Stimulated activated CD4-positive, alpha-beta T cell treated with anti-CD3 and anti-CD28 coated beads, Interleukin-4, amount 100 ng/mL, for 4 hours (primary cell): Measurements from ENCODE around the gene NT5M.

Source experiments
- DNase-seq, 2 experiments: peaks; one replicate each; pipeline ENCODE4 v3.0.0-alpha.2; 2020

NT5M gene

DNA sequence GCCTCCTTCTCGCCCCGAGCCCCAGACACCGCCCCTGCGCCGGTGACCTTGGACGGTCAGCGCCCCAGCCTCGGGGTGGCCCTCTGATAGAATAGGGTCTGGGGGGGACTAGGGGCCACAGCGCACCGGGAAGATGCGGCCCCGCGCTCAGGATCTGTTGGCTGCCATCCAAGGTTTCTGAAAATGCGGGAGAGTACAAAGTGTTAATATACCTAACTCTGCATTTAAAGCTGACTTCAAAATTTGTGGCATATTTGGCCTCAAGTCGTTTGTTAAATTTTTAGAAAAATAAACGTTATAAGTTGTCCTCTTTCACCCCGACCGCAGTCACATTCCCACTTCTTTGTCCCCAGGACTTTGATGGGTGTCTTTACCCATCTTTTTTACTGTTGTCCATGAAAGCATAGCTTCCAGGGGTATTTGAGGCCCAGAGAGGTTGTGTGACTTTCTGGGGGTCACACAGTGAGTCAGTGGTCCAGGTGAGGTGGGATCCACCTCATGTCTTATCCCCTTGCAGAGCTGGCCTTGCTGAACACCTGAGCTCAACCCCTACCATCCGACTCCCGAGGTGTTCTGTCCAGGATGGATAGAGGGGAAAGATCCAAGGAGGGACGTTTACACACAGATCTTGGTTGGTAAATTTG, 796 bp downstream of the NT5M start:
- DNase-seq: no peak

DNA sequence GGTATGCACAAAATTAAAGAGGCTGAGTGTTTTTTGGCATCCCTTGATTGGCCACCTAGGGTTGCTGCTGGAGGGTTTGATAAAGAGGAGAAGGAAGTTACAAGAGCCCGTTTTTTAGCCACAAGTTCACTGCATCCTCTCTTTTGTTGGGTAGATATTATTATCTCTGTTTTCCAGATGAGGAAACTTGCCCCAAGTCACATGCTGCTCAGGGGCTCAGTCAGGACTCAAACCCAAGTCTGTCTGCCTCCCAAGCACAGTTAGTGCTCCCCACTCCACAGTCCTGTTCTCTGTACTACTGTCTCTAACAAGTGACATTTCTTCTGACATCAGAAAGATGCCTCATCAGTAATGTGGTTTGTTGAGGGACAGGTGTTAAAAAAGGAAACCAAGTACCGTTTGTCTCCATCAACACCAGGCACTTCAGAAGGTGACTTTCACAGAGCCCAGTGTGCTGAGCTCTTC, 1.4 kb downstream of the NT5M start:
- peak in 1 of 2 experiments; percentile 4 for DNase-seq

DNA sequence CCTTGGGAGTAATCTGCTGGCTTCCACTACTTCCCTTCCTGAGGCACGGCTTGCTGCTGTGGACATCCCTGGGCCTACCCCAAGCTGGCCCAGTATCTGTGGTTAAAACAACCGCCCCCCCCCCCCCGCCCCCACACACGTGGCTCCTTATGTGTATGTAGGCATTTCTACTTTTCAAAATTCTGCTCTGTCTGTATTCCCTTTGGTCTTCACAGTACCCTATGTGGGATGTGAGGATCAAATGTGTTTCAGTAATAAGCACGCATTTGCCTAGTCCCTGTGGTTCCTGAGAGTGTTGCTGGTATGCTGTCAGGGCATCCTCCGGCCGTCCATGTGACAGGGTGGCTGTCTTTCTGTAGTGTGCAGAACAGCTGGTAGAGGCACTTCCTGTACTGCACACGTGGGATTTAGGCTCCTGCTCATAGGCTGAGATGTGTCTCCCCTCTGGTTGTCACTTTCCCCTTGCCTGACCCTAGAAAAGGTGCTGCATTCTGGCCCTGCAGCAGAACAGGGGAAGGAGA, 2.2 kb downstream of the NT5M start:
- DNase-seq: peak; percentile 22 to 56

DNA sequence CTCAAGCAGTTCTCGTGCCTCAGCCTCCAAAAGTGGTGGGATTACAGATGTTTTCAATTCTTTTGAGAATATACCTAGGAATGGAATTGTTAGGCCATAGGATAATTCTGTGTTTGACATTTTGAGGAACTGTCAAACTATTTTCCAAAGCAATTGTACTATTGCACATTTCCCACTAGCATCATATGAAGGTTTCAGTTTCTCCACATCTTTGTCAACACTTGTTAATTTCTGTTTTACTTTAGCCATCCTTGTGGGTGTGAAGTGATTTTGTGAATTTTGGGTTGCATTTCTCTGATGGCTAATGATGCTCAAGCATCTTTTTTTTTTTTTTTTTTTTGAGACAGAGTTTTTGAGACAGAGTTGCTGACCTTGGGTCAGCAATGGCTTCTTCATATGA, 6.2 kb downstream of the NT5M start:
- no peak for DNase-seq

DNA sequence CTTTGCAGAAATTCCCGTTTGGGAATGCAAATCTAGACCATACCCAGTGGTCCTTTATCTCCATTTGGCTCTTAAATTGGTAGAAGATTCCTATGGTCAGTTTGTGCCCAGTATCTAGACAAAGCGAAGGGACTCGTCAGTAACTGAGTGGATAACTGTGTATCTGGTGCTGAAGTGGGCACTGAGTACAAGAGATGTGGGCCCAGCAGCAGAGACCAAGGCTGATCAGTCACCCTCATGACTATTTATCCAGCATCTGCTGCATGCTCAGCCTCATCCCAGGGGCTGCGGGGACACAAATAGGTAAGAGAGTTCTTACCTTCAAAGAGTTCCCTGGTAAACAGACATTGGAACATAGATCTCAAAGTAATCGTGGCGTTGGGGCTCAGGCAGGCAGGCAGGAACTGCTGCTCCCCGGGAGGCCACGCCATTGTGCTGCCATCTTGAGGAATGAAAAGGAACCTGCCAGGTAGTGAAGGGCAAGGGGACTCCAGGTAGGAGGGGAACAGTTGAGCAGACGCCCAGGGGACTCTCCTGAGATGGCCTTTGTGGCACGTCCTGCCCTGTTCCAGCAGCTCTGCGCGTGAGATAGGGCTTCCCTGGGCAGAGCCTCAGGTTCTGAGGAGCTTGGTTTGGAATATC, 10.3 kb downstream of the NT5M start:
- DNase-seq: peak; percentile 62 to 74

DNA sequence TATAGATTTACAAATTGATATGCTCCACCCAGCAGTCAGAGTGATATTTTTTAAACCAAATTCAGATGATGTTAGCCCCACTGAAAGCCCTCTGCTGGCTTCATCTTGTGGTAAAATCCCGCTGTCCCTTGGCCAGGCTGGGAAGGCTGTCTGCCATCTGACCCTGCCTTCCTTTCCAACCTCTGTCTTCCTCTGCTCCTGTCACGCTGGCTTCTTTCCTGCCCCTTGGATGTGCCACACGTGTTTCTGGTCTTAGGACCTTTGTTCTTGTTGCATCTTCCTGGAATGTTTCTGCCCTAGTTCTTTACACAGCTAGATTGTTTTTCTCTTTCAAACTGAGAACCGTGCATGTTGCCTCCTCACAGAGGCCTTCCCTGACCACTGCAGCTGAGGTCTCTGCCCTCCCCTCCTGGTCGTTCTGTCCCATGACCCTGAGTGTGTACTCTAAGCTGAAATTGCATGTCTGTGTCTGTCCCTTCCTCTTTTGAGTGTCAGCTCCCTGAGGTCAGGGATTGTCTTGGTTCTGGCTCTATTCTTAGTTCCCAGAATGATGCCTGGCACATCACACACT, 11.4 kb downstream of the NT5M start:
- DNase-seq: no peak

DNA sequence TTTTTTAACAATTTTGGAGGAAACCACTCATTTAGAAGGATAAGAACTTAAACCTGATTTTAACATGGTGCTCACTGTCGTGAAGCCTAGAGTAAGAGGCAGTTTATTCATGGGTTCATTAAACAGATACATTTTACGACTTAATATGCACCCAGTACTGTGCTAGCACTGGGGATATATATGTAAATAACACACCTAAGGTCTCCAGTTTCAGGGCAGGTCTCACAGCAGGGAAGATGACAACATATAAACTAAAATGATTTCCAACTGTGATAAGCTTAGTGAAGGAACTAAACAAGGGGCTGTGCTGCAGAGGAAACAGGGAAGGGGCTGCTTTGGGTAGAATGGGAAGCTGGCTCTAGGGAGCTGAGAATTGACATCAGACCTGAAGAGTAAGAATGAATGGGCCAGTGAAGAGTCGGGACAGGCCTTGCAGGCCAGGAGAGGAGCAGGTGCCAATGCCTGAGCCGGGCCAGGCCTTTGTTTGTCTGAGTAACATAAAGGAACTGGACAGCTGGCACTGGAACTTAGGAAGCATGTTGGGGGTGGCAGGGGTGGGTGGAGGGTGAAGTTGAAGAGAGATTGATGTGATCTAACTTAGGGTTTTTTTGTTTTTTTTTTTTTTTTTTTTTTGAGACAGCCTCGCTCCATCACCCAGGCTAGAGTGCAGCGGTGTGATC, 12.1 kb downstream of the NT5M start:
- DNase-seq: no peak

DNA sequence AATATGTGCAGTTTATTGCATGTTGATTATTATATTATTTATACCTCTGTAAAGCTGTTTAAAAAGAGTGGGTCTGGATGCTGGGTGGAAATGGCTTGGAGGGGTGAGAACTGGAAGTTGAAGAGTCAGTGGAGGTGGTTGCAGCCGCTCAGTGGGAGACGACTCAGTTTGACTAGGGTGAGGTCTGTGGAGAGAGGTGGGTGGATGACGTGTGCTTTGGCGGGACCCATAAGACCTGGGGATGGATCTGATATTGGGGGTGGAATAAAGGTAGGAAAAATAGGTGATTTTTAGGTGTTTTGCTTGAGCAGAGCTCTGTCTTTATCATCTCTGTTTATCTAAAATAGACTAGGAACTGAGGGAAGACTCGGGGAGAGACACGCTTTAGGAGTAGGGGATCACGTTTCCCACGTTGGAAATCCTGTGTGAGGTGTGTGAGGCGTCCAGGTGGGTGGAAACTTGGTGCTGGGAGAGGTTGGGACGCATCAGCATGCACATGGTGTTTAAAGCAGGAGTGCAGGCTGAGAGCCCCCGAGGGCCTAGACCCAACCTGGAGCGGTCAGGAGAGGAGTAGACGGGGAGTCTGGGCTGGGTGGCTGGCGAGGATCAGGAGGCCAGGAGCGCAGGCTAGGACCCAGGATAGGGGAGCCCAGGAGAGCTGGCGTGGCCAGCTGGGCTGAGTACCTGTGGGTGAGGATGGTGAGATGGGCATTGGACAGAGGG, 17.2 kb downstream of the NT5M start:
- no peak for DNase-seq

DNA sequence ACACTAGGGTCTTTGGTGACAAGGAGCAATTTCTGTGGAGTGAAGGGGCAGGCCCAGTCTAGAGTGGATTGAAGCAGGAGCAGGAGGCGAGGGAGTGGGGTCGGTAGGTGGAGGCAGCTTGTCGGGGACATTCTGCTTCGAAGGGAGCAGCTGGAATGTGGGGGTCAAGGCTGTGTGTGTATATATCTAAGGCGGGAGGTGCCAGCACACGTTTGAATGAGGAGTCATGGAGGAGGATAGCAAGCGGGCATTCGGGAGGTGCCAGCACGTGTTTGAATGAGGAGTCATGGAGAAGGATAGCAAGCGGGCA, 17.7 kb downstream of the NT5M start:
- DNase-seq: no peak

DNA sequence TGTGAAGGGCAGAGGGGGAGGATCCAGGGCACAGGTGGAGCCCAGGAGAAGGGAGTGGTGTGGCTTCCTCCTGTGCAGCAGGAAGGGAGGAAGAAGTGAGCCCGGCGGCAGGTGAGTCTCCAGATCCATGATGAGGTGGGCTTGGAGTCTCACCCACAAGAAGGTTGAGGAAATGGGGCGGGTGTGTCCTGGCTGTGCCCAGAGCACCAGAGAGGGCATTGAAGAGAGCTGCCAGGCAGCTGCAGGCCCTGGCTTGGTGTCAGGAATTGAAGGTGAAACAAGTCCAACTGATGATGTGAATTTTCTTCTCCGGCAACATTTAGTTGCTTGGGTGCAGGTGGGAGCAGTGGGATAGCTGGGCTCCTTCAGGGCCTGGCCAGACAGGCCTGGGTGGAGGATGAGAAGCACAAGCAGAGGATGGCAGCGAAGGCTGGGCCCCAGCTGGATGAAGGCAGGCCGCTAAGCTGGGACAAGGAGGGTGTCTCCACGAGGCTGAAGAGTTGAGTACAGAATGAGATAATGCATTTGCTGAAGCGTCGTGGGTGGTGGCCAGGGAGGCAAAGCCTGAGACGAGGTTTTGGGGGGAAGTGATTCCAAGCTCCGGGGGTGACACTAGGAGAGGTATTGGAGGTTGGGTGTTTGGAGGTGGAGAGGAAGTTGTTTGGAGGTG, 18.3 kb downstream of the NT5M start:
- no peak for DNase-seq

DNA sequence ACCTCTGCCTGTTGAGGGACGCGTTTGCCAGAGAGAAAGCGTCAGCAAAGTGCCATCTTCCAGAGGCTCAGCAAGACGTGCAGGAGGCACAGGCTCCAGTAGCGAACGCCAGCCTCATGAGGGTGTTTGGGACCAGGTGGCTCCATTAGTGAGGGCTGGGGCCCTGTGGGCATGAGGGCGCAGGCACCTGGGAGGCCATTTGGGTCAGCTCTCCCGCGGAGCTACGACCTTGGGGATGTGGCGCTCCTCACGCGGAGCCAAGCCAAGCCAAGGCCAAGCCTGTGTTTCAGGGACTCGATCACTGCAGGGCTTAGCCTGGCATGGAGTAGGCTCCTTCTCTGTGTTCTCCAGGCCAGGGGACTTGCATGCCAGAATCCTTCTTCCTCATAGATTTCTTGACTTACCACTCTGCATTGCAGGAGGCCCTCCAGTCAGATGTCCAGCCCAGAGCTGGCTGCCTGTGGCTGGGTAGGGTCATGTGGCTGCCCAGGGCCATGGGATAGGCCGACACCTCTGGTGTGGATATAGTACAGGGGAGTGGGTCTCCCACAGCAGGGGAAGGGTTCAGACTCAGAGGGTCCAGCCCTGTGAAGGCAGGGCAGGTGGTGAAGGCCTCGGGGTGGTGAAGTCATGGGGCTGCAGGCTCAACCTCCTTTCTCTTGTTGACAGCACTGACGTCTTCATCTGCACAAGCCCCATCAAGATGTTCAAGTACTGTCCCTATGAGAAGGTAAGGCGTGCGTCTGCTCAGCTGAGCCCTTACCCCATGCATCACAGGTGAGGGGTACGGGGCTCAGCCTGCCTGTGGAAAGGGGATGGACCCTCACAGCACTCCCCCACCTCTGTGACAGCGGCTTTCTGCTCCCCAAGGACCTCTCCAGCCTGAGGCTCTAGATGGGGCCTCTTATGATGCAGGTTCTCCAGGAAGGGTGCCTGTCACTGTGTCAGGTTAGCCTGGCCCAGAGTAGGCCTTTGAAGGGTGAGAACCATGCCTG, 19.6 kb downstream of the NT5M start:
- no peak for DNase-seq

DNA sequence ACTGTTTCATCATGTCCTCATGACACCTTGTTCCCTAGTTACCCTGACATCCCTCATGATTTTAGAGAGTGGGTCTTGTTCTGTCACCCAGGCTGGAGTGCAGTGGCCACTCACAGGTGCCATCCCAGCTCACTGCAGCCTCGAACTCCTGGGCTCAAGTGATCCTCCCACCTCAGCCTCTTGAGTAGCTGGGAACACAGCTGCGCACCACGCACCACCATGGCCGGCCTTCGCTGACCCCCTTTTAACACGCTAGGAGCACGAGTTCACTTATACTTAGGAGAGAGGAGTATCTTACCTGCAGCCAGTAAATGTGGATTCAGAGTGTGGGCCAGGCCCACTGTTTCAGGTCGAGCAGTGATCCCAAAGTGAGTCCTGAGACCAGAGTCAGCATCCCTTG, 21.4 kb downstream of the NT5M start:
- no peak for DNase-seq

DNA sequence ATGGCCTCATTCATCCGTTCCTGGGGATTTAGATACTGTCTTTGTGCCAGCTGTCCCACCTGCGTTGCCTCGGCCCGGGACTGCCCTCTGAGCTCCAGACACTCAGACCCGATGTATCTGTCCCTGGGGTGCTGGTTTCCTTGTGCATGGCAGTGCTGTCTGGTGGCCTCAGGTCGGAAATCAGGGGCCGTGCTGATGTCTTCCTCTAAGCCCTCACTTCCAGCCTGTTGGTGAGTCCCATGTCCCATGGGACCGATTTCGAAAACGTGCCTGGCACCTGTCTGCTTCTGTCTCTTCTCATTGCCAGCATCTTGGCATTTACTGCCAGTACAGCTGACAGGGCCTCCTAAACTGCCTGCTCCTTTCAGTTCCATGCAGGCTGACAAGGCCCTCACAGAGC, 22.1 kb downstream of the NT5M start:
- no peak for DNase-seq

DNA sequence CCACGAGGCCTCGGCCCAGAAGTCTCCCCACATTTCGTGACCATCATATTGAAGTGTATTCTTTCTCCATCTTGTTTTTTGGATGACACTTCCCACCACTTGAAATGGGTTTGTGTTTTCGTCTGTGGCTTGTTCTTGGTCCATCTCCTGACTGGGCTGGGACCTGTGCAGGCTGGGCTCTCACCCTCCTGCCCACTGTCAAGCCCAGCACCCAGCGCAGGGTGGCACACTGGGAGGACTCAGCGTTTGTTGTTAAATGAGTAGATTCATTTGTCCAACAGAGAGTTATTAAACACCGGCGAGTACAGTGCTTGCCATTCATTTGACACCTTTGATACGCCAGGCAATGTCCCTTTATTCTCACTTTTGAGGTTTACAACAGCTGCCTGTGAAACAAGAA, 22.6 kb downstream of the NT5M start:
- DNase-seq: no peak

DNA sequence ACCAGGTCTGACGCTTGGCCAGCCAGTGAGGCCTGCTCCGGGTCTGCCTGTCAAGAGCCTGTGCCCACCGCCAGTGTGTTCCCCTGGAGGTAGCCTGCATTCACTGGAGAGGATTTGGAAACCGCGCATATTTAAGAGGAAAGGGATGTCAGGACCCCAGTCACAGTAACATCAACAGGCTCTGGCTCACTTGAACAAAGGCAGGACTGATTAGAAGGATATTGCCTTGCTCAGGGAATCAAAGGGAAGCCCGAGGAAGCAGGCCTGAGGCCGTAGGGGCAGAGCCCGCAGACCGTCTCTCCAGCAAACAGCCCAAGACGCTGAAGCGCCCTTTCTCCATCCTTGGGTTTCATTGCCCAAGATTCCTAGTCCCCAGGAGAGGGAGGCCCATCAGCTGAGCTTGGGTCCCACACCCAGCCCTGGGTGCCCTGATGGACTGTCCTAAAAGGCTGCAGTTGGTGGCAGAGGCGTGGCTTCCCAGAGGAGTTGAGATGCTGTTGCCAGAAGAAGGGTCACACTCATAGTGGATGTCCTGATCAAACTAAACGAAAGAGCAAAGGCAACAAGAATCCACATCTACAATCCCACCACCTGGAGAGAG, 23.2 kb downstream of the NT5M start:
- DNase-seq: no peak

DNA sequence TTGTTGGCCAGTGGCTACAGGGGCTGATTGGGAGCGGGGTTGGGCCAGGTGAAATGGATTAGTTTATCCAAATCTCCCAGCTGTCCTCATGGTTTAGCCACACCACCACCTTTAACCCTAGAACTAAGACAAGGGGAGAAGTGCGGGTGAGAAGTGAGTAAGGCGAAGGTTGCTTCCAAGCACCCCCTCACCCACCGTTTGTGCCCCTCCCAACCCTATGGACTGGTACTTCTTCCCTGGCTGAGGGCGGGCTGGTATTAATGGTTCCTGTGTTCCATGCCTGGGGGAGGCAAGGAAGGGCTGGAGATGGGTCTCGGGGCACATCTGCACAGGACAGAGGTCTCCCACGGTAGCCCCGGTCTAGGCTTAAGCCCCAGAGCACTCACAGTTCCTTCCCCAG, 25.1 kb downstream of the NT5M start:
- DNase-seq: no peak

DNA sequence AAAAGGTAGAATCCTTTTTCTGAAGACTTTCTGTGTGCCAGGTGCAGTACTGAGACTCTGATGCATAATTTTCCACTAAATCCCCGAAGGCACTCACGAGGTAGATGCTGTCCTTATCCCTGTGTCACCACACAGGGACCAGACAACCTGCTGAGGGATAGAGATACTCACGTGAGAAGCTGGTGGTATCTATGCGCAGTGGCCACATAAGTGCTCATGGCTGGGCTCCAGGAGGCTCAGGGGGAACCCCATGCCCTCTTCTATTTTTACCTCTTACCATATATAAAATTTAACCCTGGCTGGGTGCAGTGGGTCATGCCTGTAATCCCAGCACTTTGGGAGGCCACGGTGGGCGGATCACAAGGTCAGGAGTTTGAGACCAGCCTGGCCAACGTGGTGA, 38.3 kb downstream of the NT5M start:
- DNase-seq: no peak

DNA sequence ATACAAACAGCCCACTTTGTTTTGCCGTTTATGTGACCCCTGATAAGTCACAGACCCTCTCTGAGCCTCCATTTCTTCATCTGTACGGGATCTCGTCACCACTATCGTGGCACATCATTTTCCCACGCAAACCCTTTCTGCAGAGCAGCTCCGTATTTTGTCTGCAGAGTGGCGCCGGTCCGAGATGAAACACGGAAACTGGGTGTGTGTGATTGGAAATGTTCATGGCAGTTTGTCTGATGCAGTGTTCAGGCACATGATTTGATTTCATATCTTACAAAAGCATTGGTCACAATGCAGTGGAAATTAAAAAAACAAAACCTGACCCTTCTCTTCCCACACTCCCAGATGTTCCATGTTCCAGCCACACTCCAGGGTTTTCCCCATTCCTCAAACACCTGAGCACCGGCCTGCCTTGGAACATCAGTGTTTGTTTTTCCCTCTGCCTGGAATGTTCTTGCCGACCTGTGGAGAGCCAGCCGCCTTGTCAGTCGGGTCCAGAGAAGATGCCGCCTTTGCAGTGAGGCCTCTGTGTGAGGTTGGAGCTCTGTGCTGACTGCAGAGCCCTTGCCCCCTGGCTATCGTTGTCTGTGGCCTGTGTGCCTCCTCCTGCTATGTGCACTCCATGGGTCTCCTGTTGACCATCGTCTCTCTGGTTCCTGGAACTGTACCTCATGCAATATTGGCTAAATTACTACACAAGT, 39.2 kb downstream of the NT5M start:
- no peak for DNase-seq

DNA sequence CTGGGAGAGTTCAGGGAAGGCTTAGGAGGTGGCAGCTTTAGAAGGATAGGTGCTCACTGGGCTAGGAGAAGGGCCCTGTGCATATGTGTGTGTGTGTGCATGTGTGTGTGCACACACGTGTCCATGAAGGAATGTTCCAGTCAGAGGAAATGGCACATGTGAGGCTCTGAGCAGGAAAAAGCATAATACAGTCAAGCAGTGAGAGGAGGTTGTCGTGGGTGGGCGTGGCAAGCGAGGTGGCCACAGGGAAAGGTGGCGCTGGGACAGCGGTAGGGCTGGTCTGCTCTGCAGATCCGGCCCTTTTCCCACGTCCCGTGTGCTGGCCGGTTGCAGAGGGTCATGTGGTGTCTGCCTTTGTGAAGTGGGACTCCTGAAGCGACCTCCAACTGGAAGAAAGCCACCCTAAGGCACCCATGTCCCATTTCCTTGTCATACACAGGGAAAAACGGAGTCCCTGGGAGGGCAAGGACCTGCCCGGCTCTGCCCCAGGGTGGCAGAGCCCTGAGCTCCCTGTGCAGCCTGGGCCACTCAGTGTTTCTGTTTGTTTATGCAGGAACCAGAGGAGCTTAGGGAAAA, 40.1 kb downstream of the NT5M start:
- DNase-seq: no peak
